ENCODE results near the gene TRMO. TPM values are rescaled to one million over a fixed set of nuclear protein-coding genes. Genes with fewer than 3 reads are reported as not detected.

TRMO gene
- total RNA-seq, 1 experiment from 2014 or later: 8.6 TPM

GRCh38 chr9:97930972-97931371, 8.7 kb upstream of the TRMO start:
- H3K4me1 Mint-ChIP-seq: no peaks in the 10 kb centered on the region

More at GRCh38 chr9:97930972-97931371, 8.7 kb upstream of the TRMO start:
- no peak overlapping the region for H2BK5ac ChIP-seq (ENCODE audit: insufficient read length, low read length)
- H3K18ac ChIP-seq (ENCODE audit: insufficient read length, low read depth, low read length): no peak overlapping the region
- H2AFZ ChIP-seq (ENCODE audit: low read length): no peak overlapping the region
- H2BK120ac ChIP-seq (ENCODE audit: low read depth, low read length, poor library complexity, severe bottlenecking): no peak overlapping the region
- no peak overlapping the region for H3K4ac ChIP-seq (ENCODE audit: low read depth, low read length)
- peaks cover 70% of the 10 kb centered on the region for H3K27me3 Mint-ChIP-seq (ENCODE audit: low read depth)
- H3K79me2 ChIP-seq (ENCODE audit: insufficient read depth, low read length): no peaks in the 10 kb centered on the region
- H3K23ac ChIP-seq (ENCODE audit: insufficient read length, low read depth, low read length): no peak overlapping the region
- no peak overlapping the region for H4K5ac ChIP-seq (ENCODE audit: insufficient read length, low read depth, low read length)
- H2BK15ac ChIP-seq (ENCODE audit: low read depth, low read length): no peak overlapping the region
- H3K9ac ChIP-seq (ENCODE audit: extremely low read depth, insufficient read length, low read length): no peak overlapping the region
- H3K9me3 ChIP-seq (ENCODE audit: control insufficient read depth, low read depth, low read length): no peaks in the 10 kb centered on the region
- H3K4me3 Mint-ChIP-seq: no peak overlapping the region
- H3T11ph ChIP-seq (ENCODE audit: low read length): no peak overlapping the region
- no peak overlapping the region for H2BK20ac ChIP-seq (ENCODE audit: low read depth, low read length, poor library complexity, severe bottlenecking)
- no peak for DNase-seq
- H4K20me1 ChIP-seq (ENCODE audit: control insufficient read depth, insufficient read depth, insufficient read length): no peaks in the 10 kb centered on the region
- WGBS (ENCODE audit: extremely low coverage, insufficient read length, low lambda C conversion rate): no CpG with 5 or more reads among the region's 3 CpGs
- no peak overlapping the region for H3K27ac Mint-ChIP-seq
- no peak for TF ChIP-seq CTCF (conservative IDR thresholded peaks at IDR 0.05)
- no peaks in the 10 kb centered on the region for H3K36me3 Mint-ChIP-seq (ENCODE audit: insufficient read depth in 1 of 3, low read depth in 3 of 3)
- no peak overlapping the region for H2BK12ac ChIP-seq (ENCODE audit: insufficient read length, low read depth, low read length)
- H3K4me1 ChIP-seq (ENCODE audit: insufficient read depth, low read length): no peaks in the 10 kb centered on the region
- no peak overlapping the region for H2AK5ac ChIP-seq (ENCODE audit: insufficient read length, low read length)
- H3K9me3 Mint-ChIP-seq: no peaks in the 10 kb centered on the region
- H3K27ac ChIP-seq (ENCODE audit: insufficient read length, low read depth, low read length): no peak overlapping the region
- no peak overlapping the region for H4K8ac ChIP-seq (replicated peaks; ENCODE audit: insufficient read length, low read depth, low read length)
- no peaks in the 10 kb centered on the region for H3K79me1 ChIP-seq (ENCODE audit: insufficient read depth, low read depth, low read length, poor library complexity, severe bottlenecking)
- H3K56ac ChIP-seq (ENCODE audit: insufficient read length, low read depth, low read length): no peak overlapping the region
- no peaks in the 10 kb centered on the region for H3K23me2 ChIP-seq (ENCODE audit: insufficient read length, low read depth, low read length, poor library complexity, severe bottlenecking)
- H3K4me2 ChIP-seq (ENCODE audit: insufficient read depth, insufficient read length, low read length): no peak overlapping the region
- H3K27me3 ChIP-seq (ENCODE audit: insufficient read depth, low read length): no peaks in the 10 kb centered on the region; the same call in 1 of the 2 replicates
- H3K14ac ChIP-seq (ENCODE audit: insufficient read depth, low read length): no peak overlapping the region
- no peak overlapping the region for H4K91ac ChIP-seq (ENCODE audit: insufficient read length, low read depth, low read length)

Data from H9 (cell line).